B cell (primary cell): Measurements from ENCODE around the gene ARHGAP6. TPM values are rescaled to one million over a fixed set of nuclear protein-coding genes. Genes with fewer than 3 reads are reported as not detected.

Experiments
- ATAC-seq: fragments of 200-7000 bp; cut with Tn5 transposase; one replicate; pipeline ENCODE4 v1.10.0; 2021; ENCODE audit warnings: low read depth, mild to moderate bottlenecking, moderate number of reproducible peaks, moderate library complexity
- CTCF ChIA-PET: fragments of 350-600 bp; sonication (Branson Sonifier 250); formaldehyde crosslinking; loops from one replicate; lab custom pipeline; 2021; ENCODE audit warnings: antibody characterized with exemption, inconsistent platforms; lab: Charles Lee
- POLR2A ChIA-PET: fragments of 350-600 bp; sonication (Branson Sonifier 250); formaldehyde crosslinking; loops from one replicate; lab custom pipeline; 2021; ENCODE audit warnings: antibody characterized with exemption; lab: Charles Lee
- DNase-seq: peaks from one replicate; pipeline ENCODE4 v3.0.0; 2013
- H2AFZ ChIP-seq: 2 replicates; pipeline ENCODE4 v1.6.1; 2012; ENCODE audit warnings: mild to moderate bottlenecking, low read depth, low read length; ENCODE audit not compliant: insufficient read depth, poor library complexity, severe bottlenecking
- H3K27ac ChIP-seq, 2 donors: 1 replicate in 1 of 2; 2 replicates in 1 of 2; pipeline ENCODE4 v1.5.1; 2012 to 2013; ENCODE audit warnings: low read length in 2 of 2, mild to moderate bottlenecking in 2 of 2, moderate library complexity in 1 of 2
- H3K27me3 ChIP-seq, 4 experiments: fragments of 200-600 bp in 1 of 4; sonication (generic) in 1 of 4; replicated peaks in 1 of 4; 1 replicate in 2 of 4; 2 replicates in 2 of 4; pipeline versions ENCODE4 v1.6.1 to v1.7.0; 2013 to 2016; ENCODE audit warnings: low read length in 3 of 4, mild to moderate bottlenecking in 2 of 4, mixed read lengths in 1 of 4, moderate library complexity in 1 of 4; ENCODE audit not compliant: insufficient read depth in 4 of 4, control insufficient read depth in 3 of 4; ENCODE audit errors: control extremely low read depth in 1 of 4
- H3K36me3 ChIP-seq, 2 experiments: replicated peaks in 1 of 2; 1 replicate in 1 of 2; 2 replicates in 1 of 2; pipeline versions ENCODE4 v1.6.1 to v1.7.1; 2013; ENCODE audit warnings: low read length in 1 of 2; ENCODE audit not compliant: insufficient read depth in 2 of 2, control insufficient read depth in 1 of 2; ENCODE audit errors: control extremely low read depth in 1 of 2, extremely low read depth in 1 of 2
- H3K4me1 ChIP-seq, 2 donors: fragments of 200-600 bp in 1 of 2; sonication (generic) in 1 of 2; 1 replicate in 1 of 2; 2 replicates in 1 of 2; pipeline versions ENCODE4 v1.5.1 to v1.6.1; 2013 to 2017; ENCODE audit warnings: low read length in 2 of 2; ENCODE audit not compliant: control insufficient read depth in 2 of 2, insufficient read depth in 2 of 2
- H3K4me2 ChIP-seq: replicated peaks from 2 replicates; pipeline ENCODE3; 2012; ENCODE audit warnings: mild to moderate bottlenecking, low read depth, low read length; ENCODE audit not compliant: poor library complexity, severe bottlenecking
- H3K4me3 ChIP-seq, 5 experiments: fragments of 200-600 bp in 1 of 5; sonication (generic) in 1 of 5; 1 replicate in 3 of 5; 2 replicates in 2 of 5; pipeline versions ENCODE4 v1.5.1 to v1.7.0; 2011 to 2016; ENCODE audit warnings: low read length in 4 of 5, mild to moderate bottlenecking in 4 of 5, low read depth in 2 of 5, control low read depth in 1 of 5, moderate library complexity in 1 of 5; ENCODE audit not compliant: insufficient read depth in 1 of 5; ENCODE audit errors: control extremely low read depth in 1 of 5, extremely low read depth in 1 of 5
- H3K79me2 ChIP-seq: fragments of 200-600 bp; sonication (generic); one replicate; pipeline ENCODE4 v1.6.0; 2016; ENCODE audit warnings: low read length; ENCODE audit not compliant: control insufficient read depth, insufficient read depth
- H3K9ac ChIP-seq: fragments of 200-600 bp; sonication (generic); 2 replicates; pipeline ENCODE4 v1.6.1; 2017; ENCODE audit warnings: mild to moderate bottlenecking, low read length, moderate library complexity
- H3K9me3 ChIP-seq, 3 donors: one replicate each; pipeline versions ENCODE4 v1.6.1 to v1.7.1; 2013; ENCODE audit warnings: low read length in 2 of 3; ENCODE audit not compliant: control insufficient read depth in 2 of 3, insufficient read depth in 1 of 3; ENCODE audit errors: control extremely low read depth in 1 of 3
- H4K20me1 ChIP-seq: 2 replicates; pipeline ENCODE4 v1.6.0; 2012; ENCODE audit warnings: mild to moderate bottlenecking, low read length; ENCODE audit not compliant: insufficient read depth, control insufficient read depth, poor library complexity, severe bottlenecking
- H3K27ac Mint-ChIP-seq: one replicate; pipeline ENCODE4 v1.8.0; 2021; ENCODE audit warnings: mixed read lengths
- H3K27me3 Mint-ChIP-seq: one replicate; pipeline ENCODE4 v1.8.0; 2021; ENCODE audit warnings: mixed read lengths
- H3K4me1 Mint-ChIP-seq: one replicate; pipeline ENCODE4 v1.8.0; 2021; ENCODE audit warnings: mixed read lengths
- H3K4me3 Mint-ChIP-seq: one replicate; pipeline ENCODE4 v1.8.0; 2021; ENCODE audit warnings: mixed read lengths
- H3K9me3 Mint-ChIP-seq: one replicate; pipeline ENCODE4 v1.8.0; 2022; ENCODE audit warnings: mixed read lengths; ENCODE audit not compliant: insufficient read depth
- EZH2 ChIP-seq: IDR thresholded peaks from 2 replicates; pipeline ENCODE4 v1.6.1; 2012; ENCODE audit warnings: borderline replicate concordance, low read depth, mild to moderate bottlenecking, moderate library complexity, low read length; ENCODE audit not compliant: insufficient read depth, poor library complexity, severe bottlenecking
- WGBS: methylation state at CpG from one replicate; pipeline ENCODE4 v1.1.5; 2013; ENCODE audit warnings: missing lambda C conversion rate; ENCODE audit not compliant: insufficient coverage; 5-methylcytosine and 5-hydroxymethylcytosine counted together
- intact Hi-C: fragments of 100-400 bp; cut with micrococcal nuclease; formaldehyde crosslinking; loops from one replicate; pipeline ENCODE4 v1.10.0; 2022
- polyA plus RNA-seq: library from polyadenylated mRNA; depleted of rRNA; stranded (reverse); fragments of >200 nt; gene quantifications from 2 replicates; pipeline ENCODE4 v1.2.3, GENCODE V29; 2012
- total RNA-seq, 2 donors: library from RNA; stranded (reverse); fragments of 120-200 nt in 1 of 2; gene quantifications; 1 replicate in 1 of 2; 2 replicates in 1 of 2; pipeline versions ENCODE4 v1.2.3 to v1.2.4, GENCODE V29; 2013 to 2022
- TF ChIP-seq, protein P1 (sequence below): fragments of 200-600 bp; IDR thresholded peaks from one replicate; pipeline ENCODE4 v1.8.0; 2022; ENCODE audit warnings: antibody characterized with exemption, mild to moderate bottlenecking

ARHGAP6 gene
- total and polyA plus RNA-seq, 2 donors (not counting 1 experiment from before 2014, with no cell fraction given) = 1.6 to 2.6 TPM

DNA sequence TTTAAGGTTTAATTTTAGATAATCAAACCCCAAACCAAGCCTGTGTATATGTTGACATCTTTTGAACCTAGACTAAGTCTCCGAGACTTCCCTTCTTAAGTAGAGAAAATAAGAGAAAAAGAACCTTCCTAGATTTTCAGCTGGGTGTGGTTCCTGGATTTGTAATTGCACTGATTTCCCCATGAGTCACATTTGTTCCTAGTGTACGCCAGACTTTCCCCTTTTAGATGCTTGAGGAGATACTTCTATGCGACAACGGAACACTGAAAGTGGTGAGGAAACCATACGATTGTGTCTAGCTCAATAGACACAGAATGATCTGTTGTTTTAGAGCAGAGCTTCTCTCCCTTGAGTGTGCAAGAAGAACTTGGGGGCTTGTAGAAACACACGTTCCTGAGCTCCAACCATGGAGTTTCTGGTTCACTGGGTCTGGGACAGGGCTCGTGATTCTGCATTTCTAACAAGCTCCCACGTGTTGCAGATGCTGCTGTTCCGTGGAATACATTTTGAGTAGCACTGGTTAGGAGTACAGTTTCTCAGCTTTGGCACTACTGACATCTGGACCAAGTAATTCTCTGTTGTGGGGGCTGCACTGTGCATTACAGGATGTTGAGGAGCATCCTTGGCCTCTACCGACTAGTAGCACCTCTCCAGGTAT is 285.4 kb downstream of the ARHGAP6 start:
- ChIA-PET CTCF (interaction anchor here (1.3 to 2.4 kb wide), 2 partner anchors 11 to 267 kb away, joined by 3 to 5 read pairs; no protein-coding TSS in a partner anchor), POLR2A (no interaction called here)
- H3K4me3 ChIP-seq = no peak overlapping the region
- H3K36me3 ChIP-seq = no peaks in the 10 kb centered on the region
- no peaks in the 10 kb centered on the region for H3K4me1 ChIP-seq
- H3K9me3 Mint-ChIP-seq = peaks cover 2% of the 10 kb centered on the region
- TF ChIP-seq, protein P1, sequence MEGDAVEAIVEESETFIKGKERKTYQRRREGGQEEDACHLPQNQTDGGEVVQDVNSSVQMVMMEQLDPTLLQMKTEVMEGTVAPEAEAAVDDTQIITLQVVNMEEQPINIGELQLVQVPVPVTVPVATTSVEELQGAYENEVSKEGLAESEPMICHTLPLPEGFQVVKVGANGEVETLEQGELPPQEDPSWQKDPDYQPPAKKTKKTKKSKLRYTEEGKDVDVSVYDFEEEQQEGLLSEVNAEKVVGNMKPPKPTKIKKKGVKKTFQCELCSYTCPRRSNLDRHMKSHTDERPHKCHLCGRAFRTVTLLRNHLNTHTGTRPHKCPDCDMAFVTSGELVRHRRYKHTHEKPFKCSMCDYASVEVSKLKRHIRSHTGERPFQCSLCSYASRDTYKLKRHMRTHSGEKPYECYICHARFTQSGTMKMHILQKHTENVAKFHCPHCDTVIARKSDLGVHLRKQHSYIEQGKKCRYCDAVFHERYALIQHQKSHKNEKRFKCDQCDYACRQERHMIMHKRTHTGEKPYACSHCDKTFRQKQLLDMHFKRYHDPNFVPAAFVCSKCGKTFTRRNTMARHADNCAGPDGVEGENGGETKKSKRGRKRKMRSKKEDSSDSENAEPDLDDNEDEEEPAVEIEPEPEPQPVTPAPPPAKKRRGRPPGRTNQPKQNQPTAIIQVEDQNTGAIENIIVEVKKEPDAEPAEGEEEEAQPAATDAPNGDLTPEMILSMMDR = no peak
- TF ChIP-seq EZH2 = no peak
- H3K27ac Mint-ChIP-seq = no peak overlapping the region
- H3K27ac ChIP-seq = no peak overlapping the region
- no peaks in the 10 kb centered on the region for H3K79me2 ChIP-seq
- no peak overlapping the region for H3K9ac ChIP-seq
- WGBS = 91% methylated on average over 4 of the region's 10 CpGs
- ATAC-seq (no peak), DNase-seq (no peak)
- no peak overlapping the region for H3K4me3 Mint-ChIP-seq
- no peaks in the 10 kb centered on the region for H3K9me3 ChIP-seq
- intact Hi-C loops = loop anchor here (2.0 kb wide), 1 partner anchor 18 kb away; no protein-coding TSS in a partner anchor
- no peaks in the 10 kb centered on the region for H4K20me1 ChIP-seq
- peaks cover 9% of the 10 kb centered on the region for H3K4me1 Mint-ChIP-seq
- peaks cover 9% of the 10 kb centered on the region for H3K27me3 Mint-ChIP-seq
- H3K27me3 ChIP-seq = peaks cover 0 to 3% (median 0%) of the 10 kb centered on the region in 4 experiments
- no peak overlapping the region for H3K4me2 ChIP-seq
- no peak overlapping the region for H2AFZ ChIP-seq

DNA sequence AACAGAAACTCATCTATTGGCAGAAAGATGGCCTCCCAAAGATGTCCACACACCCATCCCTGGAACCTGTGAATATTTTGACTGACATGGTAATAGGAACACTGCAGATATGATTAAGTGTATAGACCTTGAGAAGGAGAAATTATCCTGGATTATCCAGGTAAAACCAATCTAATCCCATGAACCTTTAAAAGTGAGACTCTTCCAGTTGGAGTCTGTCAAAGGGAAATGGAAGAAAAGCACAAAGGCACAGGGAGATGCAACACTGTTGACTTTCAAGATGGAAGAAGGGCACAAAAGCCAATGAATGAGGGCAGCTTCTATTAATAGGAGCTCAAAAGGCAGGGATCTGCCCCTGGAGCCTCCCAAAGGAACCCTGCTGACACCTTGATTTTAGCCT is 289.6 kb downstream of the ARHGAP6 start:
- no peak for DNase-seq
- no peaks in the 10 kb centered on the region for H4K20me1 ChIP-seq
- no peaks in the 10 kb centered on the region for H3K36me3 ChIP-seq
- Mint-ChIP-seq H3K4me1 (peaks cover 2% of the 10 kb centered on the region), H3K4me3 (no peak overlapping the region), H3K27me3 (peaks cover 7% of the 10 kb centered on the region), H3K9me3 (peaks cover 2% of the 10 kb centered on the region), H3K27ac (no peak overlapping the region)
- no peaks in the 10 kb centered on the region for H3K79me2 ChIP-seq
- H3K4me3 ChIP-seq = no peak overlapping the region
- H2AFZ ChIP-seq = no peak overlapping the region
- CTCF ChIA-PET = interaction anchor here (1.3 kb wide), 1 partner anchor 13 kb away, joined by 3 read pairs; no protein-coding TSS in a partner anchor
- H3K27ac ChIP-seq = no peak overlapping the region
- H3K4me2 ChIP-seq = no peak overlapping the region
- no peaks in the 10 kb centered on the region for H3K27me3 ChIP-seq
- POLR2A ChIA-PET = no interaction called here
- intact Hi-C loops = loop anchor here (5.0 to 10.0 kb wide), 2 partner anchors 34 to 51 kb away; no protein-coding TSS in a partner anchor
- H3K9me3 ChIP-seq = no peaks in the 10 kb centered on the region
- no peak for ATAC-seq
- no peak for TF ChIP-seq EZH2
- TF ChIP-seq, protein P1 = no peak
- H3K4me1 ChIP-seq = no peaks in the 10 kb centered on the region
- no peak overlapping the region for H3K9ac ChIP-seq
